OCI-LY1 (cell line): ENCODE data around the gene LRMDA.

Experiments
- H2AFZ ChIP-seq: fragments of 200-600 bp; sonication (generic), shearing (Covaris generic); 2 replicates; pipeline ENCODE4 v1.6.0; 2014; ENCODE audit warnings: antibody characterized with exemption, mild to moderate bottlenecking, low read length
- H3F3A ChIP-seq: fragments of 200-600 bp; sonication (generic), shearing (Covaris generic); 2 replicates; pipeline ENCODE4 v1.6.0; 2014; ENCODE audit warnings: mild to moderate bottlenecking, antibody characterized with exemption, low read length, moderate library complexity; ENCODE audit not compliant: insufficient read depth
- H3K27ac ChIP-seq: fragments of 200-600 bp; sonication (generic); 2 replicates; pipeline ENCODE4 v1.5.1; 2014; ENCODE audit warnings: low read length, mixed run types, mild to moderate bottlenecking, low read depth; ENCODE audit not compliant: poor library complexity, severe bottlenecking
- H3K27me3 ChIP-seq: fragments of 200-600 bp; sonication (generic); 2 replicates; pipeline ENCODE4 v1.6.0; 2014; ENCODE audit warnings: antibody characterized with exemption, mild to moderate bottlenecking, low read length, moderate library complexity; ENCODE audit not compliant: insufficient read depth
- H3K36me3 ChIP-seq: fragments of 200-600 bp; sonication (generic); 2 replicates; pipeline ENCODE4 v1.6.1; 2014; ENCODE audit warnings: mild to moderate bottlenecking, antibody characterized with exemption, low read length, moderate library complexity, mixed read lengths; ENCODE audit not compliant: insufficient read depth
- H3K4me1 ChIP-seq: fragments of 200-600 bp; sonication (generic); 2 replicates; pipeline ENCODE4 v1.5.1; 2014; ENCODE audit warnings: mild to moderate bottlenecking, low read length, moderate library complexity; ENCODE audit not compliant: insufficient read depth, severe bottlenecking
- H3K4me2 ChIP-seq: fragments of 200-600 bp; sonication (generic), shearing (Covaris generic); 2 replicates; pipeline ENCODE4 v1.6.1; 2014; ENCODE audit warnings: low read length
- H3K4me3 ChIP-seq: fragments of 200-600 bp; sonication (generic); 2 replicates; pipeline ENCODE4 v1.5.1; 2014; ENCODE audit warnings: low read length, low read depth, mild to moderate bottlenecking, mixed read lengths; ENCODE audit not compliant: poor library complexity, severe bottlenecking
- H3K79me2 ChIP-seq: fragments of 200-600 bp; shearing (Covaris generic); 2 replicates; pipeline ENCODE4 v1.6.1; 2016; ENCODE audit warnings: mixed run types, low read length, mixed read lengths; ENCODE audit not compliant: insufficient read depth
- H3K9ac ChIP-seq: fragments of 200-600 bp; sonication (generic), shearing (Covaris generic); 2 replicates; pipeline ENCODE4 v1.6.1; 2014; ENCODE audit warnings: mild to moderate bottlenecking, low read length, mixed read lengths
- H3K9me2 ChIP-seq: fragments of 200-600 bp; sonication (generic), shearing (Covaris generic); 2 replicates; pipeline ENCODE4 v1.6.1; 2014; ENCODE audit warnings: low read depth, mild to moderate bottlenecking, low read length, mixed read lengths
- H3K9me3 ChIP-seq: fragments of 200-600 bp; shearing (Covaris generic); 2 replicates; pipeline ENCODE4 v1.6.1; 2014; ENCODE audit warnings: low read length, mixed read lengths
- H4K20me1 ChIP-seq: fragments of 200-600 bp; sonication (generic), shearing (Covaris generic); 2 replicates; pipeline ENCODE4 v1.6.0; 2016; ENCODE audit warnings: mild to moderate bottlenecking, low read length; ENCODE audit not compliant: insufficient read depth
- EZH2 ChIP-seq: fragments of 200-600 bp; sonication (generic), shearing (Covaris generic); IDR thresholded peaks from 2 replicates; pipeline ENCODE4 v1.8.0; 2017; ENCODE audit warnings: borderline replicate concordance, mixed run types, mild to moderate bottlenecking, antibody characterized with exemption, low read length, moderate library complexity, mixed read lengths
- TF ChIP-seq, protein P1 (sequence below): fragments of 200-600 bp; sonication (generic), shearing (Covaris generic); IDR thresholded peaks from 2 replicates; pipeline ENCODE4 v1.5.1; 2017; ENCODE audit warnings: mild to moderate bottlenecking, antibody characterized with exemption, low read length, moderate library complexity, mixed read lengths

LRMDA gene

GRCh38 chr10:76488602-76489001, 1057.2 kb downstream of the LRMDA start:
- Histone ChIP-seq H3K4me1 (no peaks in the 10 kb centered on the region), H3K4me2 (no peak overlapping the region), H3K9me3 (no peaks in the 10 kb centered on the region), H4K20me1 (no peaks in the 10 kb centered on the region), H3K27ac (no peak overlapping the region), H3F3A (no peaks in the 10 kb centered on the region), H3K79me2 (no peaks in the 10 kb centered on the region), H3K27me3 (no peaks in the 10 kb centered on the region), H3K9me2 (no peaks in the 10 kb centered on the region), H2AFZ (no peak overlapping the region), H3K36me3 (no peaks in the 10 kb centered on the region), H3K9ac (no peak overlapping the region), H3K4me3 (no peak overlapping the region)
- no peak for TF ChIP-seq EZH2
- TF ChIP-seq, protein P1, sequence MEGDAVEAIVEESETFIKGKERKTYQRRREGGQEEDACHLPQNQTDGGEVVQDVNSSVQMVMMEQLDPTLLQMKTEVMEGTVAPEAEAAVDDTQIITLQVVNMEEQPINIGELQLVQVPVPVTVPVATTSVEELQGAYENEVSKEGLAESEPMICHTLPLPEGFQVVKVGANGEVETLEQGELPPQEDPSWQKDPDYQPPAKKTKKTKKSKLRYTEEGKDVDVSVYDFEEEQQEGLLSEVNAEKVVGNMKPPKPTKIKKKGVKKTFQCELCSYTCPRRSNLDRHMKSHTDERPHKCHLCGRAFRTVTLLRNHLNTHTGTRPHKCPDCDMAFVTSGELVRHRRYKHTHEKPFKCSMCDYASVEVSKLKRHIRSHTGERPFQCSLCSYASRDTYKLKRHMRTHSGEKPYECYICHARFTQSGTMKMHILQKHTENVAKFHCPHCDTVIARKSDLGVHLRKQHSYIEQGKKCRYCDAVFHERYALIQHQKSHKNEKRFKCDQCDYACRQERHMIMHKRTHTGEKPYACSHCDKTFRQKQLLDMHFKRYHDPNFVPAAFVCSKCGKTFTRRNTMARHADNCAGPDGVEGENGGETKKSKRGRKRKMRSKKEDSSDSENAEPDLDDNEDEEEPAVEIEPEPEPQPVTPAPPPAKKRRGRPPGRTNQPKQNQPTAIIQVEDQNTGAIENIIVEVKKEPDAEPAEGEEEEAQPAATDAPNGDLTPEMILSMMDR = no peak

DNA sequence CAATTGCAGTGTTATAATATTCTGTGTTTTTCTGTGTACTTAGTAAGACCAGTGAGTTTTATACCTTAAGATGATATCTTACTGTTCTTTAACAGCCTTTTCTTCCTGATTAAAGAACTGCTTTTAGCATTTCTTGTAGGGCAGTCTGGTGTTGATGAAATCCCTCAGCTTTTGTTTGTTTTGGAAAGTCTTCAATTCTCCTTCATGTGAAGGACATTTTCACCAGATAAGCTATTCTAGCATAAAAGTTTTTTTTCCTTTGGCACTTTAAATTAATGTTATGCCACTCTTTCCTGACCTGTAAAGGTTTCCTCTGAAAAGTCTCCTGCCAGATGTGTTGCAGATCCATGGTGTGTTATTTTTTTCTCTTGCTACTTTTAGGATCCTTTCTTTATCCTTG, 1059.8 kb downstream of the LRMDA start:
- Histone ChIP-seq H3K9me3 (no peaks in the 10 kb centered on the region), H3K27ac (no peak overlapping the region), H3K9ac (no peak overlapping the region), H2AFZ (no peak overlapping the region), H3K27me3 (no peaks in the 10 kb centered on the region), H3K79me2 (no peaks in the 10 kb centered on the region), H3K4me2 (no peak overlapping the region), H3K4me3 (no peak overlapping the region), H3K36me3 (no peaks in the 10 kb centered on the region), H3F3A (no peaks in the 10 kb centered on the region), H3K4me1 (no peaks in the 10 kb centered on the region), H4K20me1 (no peaks in the 10 kb centered on the region), H3K9me2 (no peaks in the 10 kb centered on the region)
- TF ChIP-seq, protein P1 = no peak
- no peak for TF ChIP-seq EZH2

GRCh38 chr10:76492026-76492425, 1060.6 kb downstream of the LRMDA start:
- Histone ChIP-seq H3K4me2 (no peak overlapping the region), H3K27ac (no peak overlapping the region), H2AFZ (no peak overlapping the region), H4K20me1 (no peaks in the 10 kb centered on the region), H3F3A (no peaks in the 10 kb centered on the region), H3K4me1 (no peaks in the 10 kb centered on the region), H3K9me3 (no peaks in the 10 kb centered on the region), H3K9ac (no peak overlapping the region), H3K36me3 (no peaks in the 10 kb centered on the region), H3K4me3 (no peak overlapping the region), H3K9me2 (no peaks in the 10 kb centered on the region), H3K27me3 (no peaks in the 10 kb centered on the region), H3K79me2 (no peaks in the 10 kb centered on the region)
- no peak for TF ChIP-seq EZH2
- TF ChIP-seq, protein P1 = no peak
